ENCODE data around the gene LRRFIP2.

LRRFIP2 gene

GRCh38 chr3:37162501-37163245, 11.7 kb downstream of the LRRFIP2 start:
- no peak for TF ChIP-seq CTCF (IDR thresholded peaks at IDR 0.05)

DNA sequence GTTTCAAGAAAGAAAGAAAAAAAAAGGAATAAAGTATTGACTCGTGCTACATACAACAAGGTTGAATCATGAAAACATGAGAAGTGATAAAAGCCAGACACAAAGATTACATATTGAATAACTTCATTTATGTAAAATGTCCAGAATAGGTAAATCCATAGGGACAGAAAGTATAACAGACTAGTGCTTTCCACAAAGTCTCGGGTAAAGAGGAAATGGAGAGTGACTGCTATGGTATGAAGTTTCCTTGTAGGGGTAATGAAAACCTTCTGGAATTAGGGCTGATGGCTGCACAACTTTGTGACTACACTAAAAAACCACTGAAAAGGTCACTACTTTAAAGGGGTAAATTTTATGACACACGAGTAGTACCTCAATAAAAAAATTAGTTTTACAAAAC, 13.0 kb downstream of the LRRFIP2 start:
- TF ChIP-seq CTCF (IDR thresholded peaks at IDR 0.05) = no peak

DNA sequence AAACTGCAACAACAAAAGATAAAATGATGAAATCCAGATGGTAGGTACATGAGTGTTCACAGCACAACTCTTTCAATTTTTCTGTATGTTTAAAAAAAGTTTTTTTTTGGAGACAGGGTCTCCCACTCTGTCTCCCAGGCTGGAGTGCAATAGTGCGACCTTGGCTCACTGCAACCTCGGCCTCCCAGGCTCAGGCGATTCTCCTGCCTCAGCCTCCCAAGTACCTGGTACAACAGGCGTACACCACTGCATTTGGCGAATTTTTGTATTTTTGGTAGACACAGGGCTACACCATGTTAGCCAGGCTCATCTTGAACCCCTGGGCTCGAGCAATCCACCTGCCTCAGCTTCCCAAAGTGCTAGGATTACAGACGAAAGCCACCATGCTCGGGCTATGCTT, 18.6 kb downstream of the LRRFIP2 start:
- no peak for TF ChIP-seq CTCF (IDR thresholded peaks at IDR 0.05)

DNA sequence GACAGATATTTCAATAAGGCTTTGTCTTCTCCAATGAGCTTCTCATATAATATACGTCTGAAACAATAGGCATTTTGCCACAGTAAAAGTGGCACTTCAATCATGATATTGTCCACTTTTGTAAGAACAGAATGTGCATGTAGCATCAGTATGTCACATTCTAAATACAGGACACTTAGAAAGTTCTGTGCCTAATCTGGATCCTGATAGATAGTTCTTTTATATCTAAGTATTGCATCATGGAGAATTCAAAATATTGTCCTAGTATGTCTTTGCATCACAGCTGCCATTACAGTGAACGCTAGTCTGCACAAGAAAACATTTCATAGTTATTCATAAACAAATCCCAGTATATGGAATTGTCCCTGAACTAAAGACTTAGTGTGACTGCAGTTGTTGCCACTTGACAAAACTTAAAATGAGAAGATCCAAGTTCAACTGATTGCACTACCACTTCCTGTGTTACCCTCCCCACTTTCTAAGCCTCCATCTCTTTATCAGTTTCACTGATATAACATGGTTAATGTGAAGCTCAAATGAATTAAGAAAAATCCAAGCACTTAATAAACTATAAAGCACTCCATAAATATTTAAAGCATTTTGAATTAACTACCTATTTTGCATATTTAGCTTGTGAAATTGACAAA, 19.6 kb downstream of the LRRFIP2 start:
- no peak for TF ChIP-seq CTCF (IDR thresholded peaks at IDR 0.05)

DNA sequence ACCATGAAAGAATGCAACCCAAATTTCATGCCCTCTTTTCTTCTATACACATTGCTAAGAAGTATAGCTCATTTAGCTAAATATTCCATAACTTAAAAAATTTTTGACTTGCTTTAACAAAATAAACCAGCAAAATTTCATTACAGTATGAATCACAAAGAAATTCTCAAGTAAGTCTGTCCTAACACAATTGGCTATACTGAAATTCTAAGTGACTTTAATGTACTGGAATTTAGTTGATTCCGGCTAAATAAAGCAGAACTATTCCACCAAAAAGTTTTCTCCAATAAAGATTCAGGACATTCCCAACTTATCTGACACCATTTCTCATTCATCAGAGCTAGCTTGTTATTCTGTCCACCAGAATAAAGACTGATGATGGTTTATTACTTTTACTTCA, 23.8 kb downstream of the LRRFIP2 start:
- no peak for TF ChIP-seq CTCF (IDR thresholded peaks at IDR 0.05)

DNA sequence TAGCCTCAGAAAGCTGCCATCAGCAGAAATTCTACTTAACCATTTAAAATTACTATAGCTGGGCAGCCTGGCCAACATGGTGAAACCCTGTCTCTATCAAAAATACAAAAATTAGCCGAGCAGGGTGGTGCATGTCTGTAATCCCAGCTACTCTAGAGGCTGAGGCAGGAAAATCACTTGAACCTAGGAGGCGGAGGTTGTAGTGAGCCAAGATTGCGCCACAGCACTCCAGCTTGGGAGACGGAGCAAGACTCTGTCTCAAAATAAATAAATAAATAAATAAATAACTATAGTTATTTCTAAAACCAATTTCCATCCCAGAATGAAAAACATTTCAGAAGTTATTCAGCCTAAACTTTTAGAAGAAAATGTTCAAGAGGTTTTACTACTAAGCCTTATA, 25.1 kb downstream of the LRRFIP2 start:
- TF ChIP-seq CTCF (IDR thresholded peaks at IDR 0.05) = no peak

- no peak for TF ChIP-seq CTCF (IDR thresholded peaks at IDR 0.05)
Measured at GRCh38 chr3:37148208-37148607, 26.2 kb downstream of the LRRFIP2 start.

Measured in LNCAP (cell line).